ENCODE results near the gene HGFAC.

HGFAC gene

GRCh38 chr4:3427134-3427476 is 14.7 kb upstream of the HGFAC start:
- no peak for DNase-seq

GRCh38 chr4:3427706-3428446 is 13.9 kb upstream of the HGFAC start:
- DNase-seq: no peak

GRCh38 chr4:3429651-3430050 is 12.1 kb upstream of the HGFAC start:
- DNase-seq: no peak

GRCh38 chr4:3430524-3430923 is 11.2 kb upstream of the HGFAC start:
- no peak for DNase-seq

- DNase-seq: no peak
Observed at GRCh38 chr4:3431446-3431993, 10.2 kb upstream of the HGFAC start.

GRCh38 chr4:3432381-3432790 is 9.4 kb upstream of the HGFAC start:
- DNase-seq: no peak

- no peak for DNase-seq
Observed at GRCh38 chr4:3433138-3433869, 8.5 kb upstream of the HGFAC start.

- DNase-seq: no peak
Observed at GRCh38 chr4:3434881-3435685, 6.7 kb upstream of the HGFAC start.

GRCh38 chr4:3435686-3435956 is 6.1 kb upstream of the HGFAC start:
- DNase-seq: no peak

GRCh38 chr4:3436048-3436797 is 5.5 kb upstream of the HGFAC start:
- no peak for DNase-seq

GRCh38 chr4:3436798-3437581 is 4.8 kb upstream of the HGFAC start:
- DNase-seq: peak; percentile 44

GRCh38 chr4:3437582-3437936 is 4.2 kb upstream of the HGFAC start:
- no peak for DNase-seq

GRCh38 chr4:3437998-3438846 is 3.5 kb upstream of the HGFAC start:
- no peak for DNase-seq

GRCh38 chr4:3438847-3439180 is 3.0 kb upstream of the HGFAC start:
- no peak for DNase-seq

GRCh38 chr4:3439391-3439790 is 2.4 kb upstream of the HGFAC start:
- no peak for DNase-seq

- no peak for DNase-seq
Observed at GRCh38 chr4:3440011-3440410, 1.8 kb upstream of the HGFAC start.

GRCh38 chr4:3440979-3441500 is 728 bp upstream of the HGFAC start:
- DNase-seq: no peak

GRCh38 chr4:3442460-3442958 is 741 bp downstream of the HGFAC start:
- no peak for DNase-seq

- no peak for DNase-seq
Observed at GRCh38 chr4:3442959-3443749, 1.4 kb downstream of the HGFAC start.

GRCh38 chr4:3443750-3444309 is 2.1 kb downstream of the HGFAC start:
- DNase-seq: no peak
